K562 (cell line): ENCODE data around the gene RNF39. TPM values are rescaled to one million over a fixed set of nuclear protein-coding genes. Genes with fewer than 3 reads are reported as not detected.

Source experiments
- ATAC-seq: fragments of 200-7000 bp; cut with Tn5 transposase; 3 replicates; pipeline ENCODE4 v1.9.1; 2020; ENCODE audit warnings: moderate library complexity
- BruUV-seq: library from RNA; stranded (reverse); fragments of 400-500 nt; replicated peaks from 2 replicates; lab custom pipeline; 2021; lab: Mats Ljungman, UMichigan
- CTCF ChIA-PET: fragments of 300-600 bp; formaldehyde crosslinking; extraction: SDS; loops from one replicate; lab custom pipeline; 2021; ENCODE audit warnings: low intra/inter-chr PET ratio; lab: Yijun Ruan, JAX
- POLR2A ChIA-PET: fragments of 300-600, 350-650 bp; sonication (Branson Sonifier 250); formaldehyde crosslinking; extraction: SDS; loops from one replicate; lab custom pipeline; 2021; ENCODE audit warnings: antibody characterized with exemption, inconsistent platforms; lab: Yijun Ruan, JAX
- DNase-seq, 4 experiments: peaks; one replicate each; pipeline versions ENCODE4 v3.0.0 to v3.0.0-alpha.2; 2011 to 2018; ENCODE audit warnings: low spot score in 3 of 4, mixed read lengths in 3 of 4; ENCODE audit errors: extremely low read depth in 1 of 4
- FAIRE-seq: peaks from 2 replicates; lab custom pipeline; 2011; peaks lifted over from hg19 to GRCh38; lab: Jason Lieb, UNC
- H2AFZ ChIP-seq: 2 replicates; pipeline ENCODE4 v1.6.0; 2011; ENCODE audit warnings: low read depth, low read length, control low read depth, inconsistent platforms
- H3K27ac ChIP-seq: fragments of 200-600 bp; 3 replicates; pipeline ENCODE4 v1.8.0; 2011; ENCODE audit warnings: low read depth, mild to moderate bottlenecking, control low read depth, inconsistent platforms, low read length, moderate library complexity, mixed read lengths; ENCODE audit errors: extremely low read depth
- H3K27me3 ChIP-seq, 2 experiments: fragments of 300-600 bp in 1 of 2; 2 replicates in 1 of 2; 3 replicates in 1 of 2; pipeline versions ENCODE4 v1.6.0 to v1.8.0; 2011; ENCODE audit warnings: inconsistent platforms in 2 of 2, low read length in 2 of 2, mild to moderate bottlenecking in 1 of 2, mixed read lengths in 1 of 2, moderate library complexity in 1 of 2; ENCODE audit not compliant: control insufficient read depth in 2 of 2, insufficient read depth in 2 of 2
- H3K36me3 ChIP-seq: fragments of 300-600 bp; 3 replicates; pipeline ENCODE4 v1.8.0; 2011; ENCODE audit warnings: mild to moderate bottlenecking, low read length, inconsistent platforms; ENCODE audit not compliant: control insufficient read depth, insufficient read depth
- H3K4me1 ChIP-seq, 2 experiments: fragments of 200-600 bp in 1 of 2; replicated peaks in 1 of 2; 2 replicates in 1 of 2; 3 replicates in 1 of 2; pipeline versions ENCODE4 v1.5.1 to v1.8.0; 2011; ENCODE audit warnings: inconsistent platforms in 2 of 2, low read length in 2 of 2, mild to moderate bottlenecking in 1 of 2, mixed read lengths in 1 of 2, moderate library complexity in 1 of 2; ENCODE audit not compliant: control insufficient read depth in 2 of 2, insufficient read depth in 2 of 2
- H3K4me2 ChIP-seq: 2 replicates; pipeline ENCODE4 v1.6.1; 2011; ENCODE audit warnings: low read length, control low read depth, inconsistent platforms, mixed read lengths; ENCODE audit not compliant: insufficient read depth
- H3K4me3 ChIP-seq: fragments of 200-600 bp; sonication (generic), shearing (Covaris generic); 2 replicates; pipeline ENCODE4 v1.5.1; 2016; ENCODE audit warnings: control low read depth, inconsistent platforms
- H3K79me2 ChIP-seq: fragments of 200-600 bp; 3 replicates; pipeline ENCODE4 v1.8.0; 2011; ENCODE audit warnings: low read length, inconsistent platforms; ENCODE audit not compliant: control insufficient read depth, insufficient read depth
- H3K9ac ChIP-seq, 2 experiments: 2 replicates each; pipeline versions ENCODE4 v1.6.0 to v1.6.1; 2011; ENCODE audit warnings: low read depth in 2 of 2, low read length in 2 of 2, control low read depth in 1 of 2, inconsistent platforms in 1 of 2, mild to moderate bottlenecking in 1 of 2, mixed read lengths in 1 of 2; ENCODE audit not compliant: insufficient read depth in 1 of 2
- H3K9me1 ChIP-seq: one replicate; pipeline ENCODE4 v1.6.0; 2011; ENCODE audit warnings: inconsistent platforms, mild to moderate bottlenecking, low read length, moderate library complexity; ENCODE audit not compliant: control insufficient read depth, insufficient read depth
- H3K9me3 ChIP-seq: replicated peaks from 2 replicates; pipeline ENCODE4 v1.5.1; 2011; ENCODE audit warnings: low read depth, low read length, inconsistent platforms; ENCODE audit not compliant: control insufficient read depth, insufficient read depth
- H4K20me1 ChIP-seq: replicated peaks from 2 replicates; pipeline ENCODE4 v1.6.1; 2011; ENCODE audit warnings: low read length, inconsistent platforms, mixed read lengths; ENCODE audit not compliant: control insufficient read depth, insufficient read depth
- BRD4 ChIP-seq: fragments of 200-600 bp; sonication (generic); IDR thresholded peaks from 2 replicates; pipeline ENCODE4 v1.6.1; 2017; ENCODE audit warnings: inconsistent platforms
- CUX1 ChIP-seq: fragments of 200-800 bp; sonication (Bioruptor generic); IDR thresholded peaks from 2 replicates; pipeline ENCODE4 v1.6.1; 2016; ENCODE audit warnings: missing genetic modification characterization, missing compliant biosample characterization
- EGR1 ChIP-seq: fragments of 450-650 bp; conservative IDR thresholded peaks from 2 replicates; pipeline ENCODE4 v1.6.1; 2017; ENCODE audit warnings: mild to moderate bottlenecking
- HCFC1 ChIP-seq: IDR thresholded peaks from 2 replicates; pipeline ENCODE4 v1.6.1; 2012; ENCODE audit warnings: low read depth, low read length, improper control_type of control experiment
- JUND ChIP-seq, 2 experiments: IDR thresholded peaks; 2 replicates in 1 of 2; 3 replicates in 1 of 2; pipeline ENCODE4 v1.6.1; 2011; ENCODE audit warnings: borderline replicate concordance in 2 of 2, low read depth in 2 of 2, low read length in 2 of 2, improper control_type of control experiment in 1 of 2, missing biosample characterization in 1 of 2, missing genetic modification characterization in 1 of 2, missing genetic modification reagents in 1 of 2
- MXD1 ChIP-seq: fragments of 250-450 bp; sonication (Bioruptor Pico); IDR thresholded peaks from 2 replicates; pipeline ENCODE4 v1.8.0; 2021; ENCODE audit warnings: borderline replicate concordance, mild to moderate bottlenecking, moderate library complexity; ENCODE audit not compliant: poor library complexity, severe bottlenecking
- POLR2AphosphoS5 ChIP-seq: IDR thresholded peaks from 2 replicates; pipeline ENCODE4 v1.6.1; 2011; ENCODE audit warnings: mild to moderate bottlenecking, low read depth, low read length, moderate library complexity; ENCODE audit not compliant: control insufficient read depth, insufficient read depth
- PTRF ChIP-seq: fragments of 450-650 bp; IDR thresholded peaks from 2 replicates; pipeline ENCODE4 v1.6.1; 2016; ENCODE audit warnings: mild to moderate bottlenecking, missing genetic modification characterization, missing compliant biosample characterization
- SMARCA4 ChIP-seq: fragments of 450-650 bp; IDR thresholded peaks from 2 replicates; pipeline ENCODE4 v1.6.1; 2016
- SP1 ChIP-seq: sonication (generic); formaldehyde crosslinking; IDR thresholded peaks from 2 replicates; pipeline ENCODE4 v1.8.1; 2022; ENCODE audit warnings: mild to moderate bottlenecking, missing genetic modification reagents
- SREBF2 ChIP-seq: sonication (generic); formaldehyde crosslinking; IDR thresholded peaks from 2 replicates; pipeline ENCODE4 v1.4.0; 2020; ENCODE audit warnings: mild to moderate bottlenecking, missing genetic modification reagents
- SRF ChIP-seq, 2 experiments: fragments of 250-450, 450-650 bp in 1 of 2; sonication (Bioruptor Pico) in 1 of 2; sonication (generic) in 1 of 2; formaldehyde crosslinking; IDR thresholded peaks; 2 replicates each; pipeline versions ENCODE4 v1.5.0 to v1.5.1; 2020 to 2022; ENCODE audit warnings: mild to moderate bottlenecking in 1 of 2, missing genetic modification reagents in 1 of 2
- SRSF3 ChIP-seq: fragments of 200-400 bp; formaldehyde crosslinking; IDR thresholded peaks from 2 replicates; pipeline ENCODE4 v1.6.1; 2016; ENCODE audit warnings: mild to moderate bottlenecking, low read length, moderate library complexity; ENCODE audit not compliant: insufficient read depth
- ZBTB8A ChIP-seq: fragments of 450-650 bp; IDR thresholded peaks from 2 replicates; pipeline ENCODE4 v1.6.1; 2018; ENCODE audit warnings: mild to moderate bottlenecking, moderate library complexity; ENCODE audit not compliant: partially characterized antibody
- ZC3H8 ChIP-seq: fragments of 450-650 bp; IDR thresholded peaks from 2 replicates; pipeline ENCODE4 v1.6.1; 2017
- WGBS: fragments of 100-300 bp; shearing (Covaris generic); methylation state at CpG from one replicate; pipeline ENCODE4 v1.1.6; 2016; ENCODE audit warnings: low coverage, mixed read lengths; ENCODE audit not compliant: insufficient coverage; ENCODE audit errors: missing lambda C conversion rate; 5-methylcytosine and 5-hydroxymethylcytosine counted together
- in situ Hi-C: fragments of 300-500 bp; cut with MboI; formaldehyde crosslinking; loops from 4 replicates; pipeline ENCODE4 v1.15.0; 2018; ENCODE audit warnings: inconsistent platforms, mixed read lengths
- intact Hi-C: fragments of 100-400 bp; cut with micrococcal nuclease; formaldehyde crosslinking; loops from 2 replicates; pipeline ENCODE4 v1.14.2; 2022
- polyA plus RNA-seq, 8 experiments: library from polyadenylated mRNA; depleted of rRNA in 4 of 8; stranded (reverse) in 5 of 8; unstranded in 3 of 8; fragments of >200 nt; fragmentation: Nextera tagmentation in 2 of 8; fragmentation: Illumina TruSeq in 1 of 8; extraction: Ambion mirVana in 2 of 8; extraction: Trizol in 1 of 8; gene quantifications; 2 replicates each; pipeline versions ENCODE4 v1.2.1 to v1.2.3, GENCODE V29; 2011 to 2014; ENCODE audit warnings: inconsistent platforms in 1 of 8, missing spikeins in 1 of 8
- total RNA-seq, 7 experiments: library from RNA; depleted of rRNA in 6 of 7; stranded (reverse); fragments of >200 nt in 6 of 7; fragmentation: Illumina TruSeq in 2 of 7; extraction: Trizol in 2 of 7; gene quantifications; 2 replicates each; pipeline versions ENCODE4 v1.2.1 to v1.2.3, GENCODE V29; 2011 to 2021; ENCODE audit warnings: low replicate concordance in 1 of 7

Gene RNF39
- total and polyA plus RNA-seq, 9 of the 15 experiments (the other 6 are each of a cell fraction or from before 2014, with no cell fraction given): not detected

GRCh38 chr6:30020626-30021025, 54.9 kb downstream of the RNF39 start:
- BruUV-seq: no TSS peak
- intact Hi-C loops: no loop called here
- no peak for ATAC-seq
- DNase-seq: no peak
- no peaks in the 10 kb centered on the region for H4K20me1 ChIP-seq
- TF ChIP-seq SMARCA4 (no peak), PTRF (tag) (no peak), HCFC1 (no peak), CUX1 (CRISPR knock-in tag) (no peak), SRF (CRISPR knock-in tag; IDR thresholded peaks at IDR 0.05) (no peak), BRD4 (no peak), POLR2AphosphoS5 (no peak), EGR1 (no peak), MXD1 (CRISPR knock-in tag) (no peak), SRSF3 (no peak), ZBTB8A (no peak), SREBF2 (CRISPR knock-in tag) (no peak), ZC3H8 (no peak), SP1 (CRISPR knock-in tag) (no peak), JUND (IDR thresholded peaks at IDR 0.05; ENCODE audit: borderline replicate concordance, low read depth, low read length) (no peak), JUND (tag; IDR thresholded peaks at IDR 0.05; ENCODE audit: borderline replicate concordance, low read depth, low read length) (no peak)
- TF ChIP-seq, all 486 proteins: peak for 0
- no peak overlapping the region for H3K4me3 ChIP-seq
- no peak overlapping the region for H3K4me2 ChIP-seq
- 44% methylated on average over 1 of the region's 1 CpG for WGBS
- no peaks in the 10 kb centered on the region for H3K4me1 ChIP-seq
- POLR2A ChIA-PET: no interaction called here
- no peak for FAIRE-seq
- CTCF ChIA-PET: no interaction called here
- H3K9me1 ChIP-seq: no peaks in the 10 kb centered on the region
- in situ Hi-C loops: no loop called here
- H3K9ac ChIP-seq: no peak overlapping the region
- no peak overlapping the region for H2AFZ ChIP-seq
- no peaks in the 10 kb centered on the region for H3K79me2 ChIP-seq
- no peak overlapping the region for H3K27ac ChIP-seq
- H3K9me3 ChIP-seq: no peaks in the 10 kb centered on the region
- no peaks in the 10 kb centered on the region for H3K36me3 ChIP-seq
- H3K27me3 ChIP-seq: no peaks in the 10 kb centered on the region
